T47D (cell line): ENCODE measurements around the gene TDRD9.
A peak's percentile ranks its signal among the peaks of the same experiment; 100 is the strongest.
"Not testable (repeated sequence)": the region's sequence is repeated elsewhere in the genome, so short reads cannot be mapped to it uniquely, and the experiment has no call there.

Experiments used
- DNase-seq, 2 experiments: peaks; one replicate each; pipeline versions ENCODE4 v3.0.0 to v3.0.0-alpha.2; 2011 to 2012; ENCODE audit warnings: low read depth in 1 of 2, low spot score in 1 of 2
- JUND ChIP-seq: IDR thresholded peaks from 2 replicates; pipeline ENCODE4 v1.6.1; 2012; ENCODE audit warnings: low read depth
- in situ Hi-C: cut with HindIII; loops from 2 replicates; pipeline ENCODE4 v1.10.0; 2016; ENCODE audit warnings: low sequenced_read_pairs, low pct_unique_long_range_greater_than_20kb

TDRD9 gene

DNA sequence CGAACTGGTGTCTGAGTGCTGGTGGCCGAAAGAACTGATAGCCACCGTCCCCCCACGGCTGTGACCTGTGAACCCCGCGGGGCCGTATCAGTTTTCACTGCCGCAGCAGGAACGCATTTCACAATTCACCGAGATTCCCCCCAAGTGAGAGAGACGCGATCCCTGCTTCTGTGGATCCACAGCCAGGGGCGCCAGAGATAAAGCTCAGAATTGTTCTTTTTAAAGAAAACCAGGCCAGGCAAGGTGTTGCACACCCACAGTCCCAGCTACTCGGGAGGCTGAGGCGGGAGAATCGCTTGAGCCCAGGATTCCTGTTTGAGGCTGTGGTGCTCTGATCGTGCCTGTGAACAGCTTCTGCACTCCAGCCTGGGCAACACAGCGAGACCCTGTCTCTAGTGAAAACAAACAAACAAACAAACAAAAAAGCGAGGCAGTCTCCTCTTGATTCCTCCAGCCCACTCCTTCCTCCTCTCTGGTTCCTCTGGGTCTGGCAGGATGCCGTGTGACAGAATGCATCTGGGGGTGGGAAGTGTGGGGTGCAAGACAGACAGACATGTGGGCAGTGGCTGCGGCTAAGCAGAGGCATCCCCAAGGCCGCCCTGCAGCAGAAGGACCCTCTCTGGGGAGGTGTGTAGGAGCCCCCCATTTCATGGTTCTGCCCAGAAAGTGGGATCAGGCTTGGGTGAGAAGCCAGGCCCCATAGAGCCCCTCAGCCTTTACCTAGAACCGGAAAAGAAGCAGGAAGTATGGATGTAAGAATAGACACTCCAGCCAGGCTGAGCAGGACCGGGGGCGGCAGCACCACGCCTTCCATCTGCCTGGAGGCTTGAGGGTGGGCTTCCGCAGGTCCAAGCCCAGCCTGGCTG, 41.7 kb upstream of the TDRD9 start:
- in situ Hi-C loops = no loop called here
- TF ChIP-seq JUND = no peak
- no peak for DNase-seq

GRCh38 chr14:103887170-103887501, 41.1 kb upstream of the TDRD9 start:
- DNase-seq = no peak
- TF ChIP-seq JUND = no peak
- in situ Hi-C loops = no loop called here

DNA sequence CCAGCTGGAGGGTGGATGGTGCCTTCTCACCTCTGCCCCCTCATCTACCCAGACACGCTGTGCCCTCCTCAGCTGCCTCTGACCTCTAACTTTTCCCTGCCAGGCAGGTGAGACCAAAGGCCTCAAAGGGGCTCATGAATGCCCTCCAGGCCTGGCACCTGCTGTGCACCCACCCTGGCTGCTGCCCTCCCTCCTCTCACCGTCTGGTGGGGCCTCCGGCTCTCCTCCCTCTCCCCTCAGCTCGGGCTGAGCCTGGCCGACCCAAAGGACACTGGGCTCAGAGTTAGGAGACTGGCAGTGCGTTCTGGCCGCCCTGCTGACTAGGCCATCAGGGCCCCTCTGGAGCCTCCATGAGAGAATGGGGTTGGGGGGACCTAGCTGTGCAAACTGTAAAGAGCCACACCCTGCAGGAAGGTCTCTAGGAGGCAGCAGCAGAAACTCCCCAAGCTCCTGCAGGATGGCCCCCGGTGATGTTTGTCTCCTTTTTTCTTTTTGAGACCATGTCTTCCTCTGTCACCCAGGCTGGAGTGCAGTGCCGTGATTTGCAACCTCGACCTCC, 40.6 kb upstream of the TDRD9 start:
- DNase-seq = no peak
- TF ChIP-seq JUND = no peak
- in situ Hi-C loops = no loop called here

DNA sequence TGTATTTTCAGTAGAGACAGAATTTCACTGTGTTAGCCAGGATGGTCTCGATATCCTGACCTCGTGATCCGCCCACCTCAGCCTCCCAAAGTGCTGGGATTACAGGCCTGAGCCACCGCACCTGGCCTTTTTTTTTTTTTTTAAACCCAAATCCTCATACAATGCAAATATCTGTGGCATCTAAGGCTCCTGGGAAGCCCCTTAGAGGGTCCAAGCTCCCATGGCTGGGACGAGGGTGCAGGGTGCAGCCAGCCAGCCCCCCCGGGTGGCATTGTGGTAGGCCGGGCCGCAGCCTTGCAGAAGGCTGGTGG, 39.3 kb upstream of the TDRD9 start:
- in situ Hi-C loops, DNase-seq: not testable (repeated sequence)

DNA sequence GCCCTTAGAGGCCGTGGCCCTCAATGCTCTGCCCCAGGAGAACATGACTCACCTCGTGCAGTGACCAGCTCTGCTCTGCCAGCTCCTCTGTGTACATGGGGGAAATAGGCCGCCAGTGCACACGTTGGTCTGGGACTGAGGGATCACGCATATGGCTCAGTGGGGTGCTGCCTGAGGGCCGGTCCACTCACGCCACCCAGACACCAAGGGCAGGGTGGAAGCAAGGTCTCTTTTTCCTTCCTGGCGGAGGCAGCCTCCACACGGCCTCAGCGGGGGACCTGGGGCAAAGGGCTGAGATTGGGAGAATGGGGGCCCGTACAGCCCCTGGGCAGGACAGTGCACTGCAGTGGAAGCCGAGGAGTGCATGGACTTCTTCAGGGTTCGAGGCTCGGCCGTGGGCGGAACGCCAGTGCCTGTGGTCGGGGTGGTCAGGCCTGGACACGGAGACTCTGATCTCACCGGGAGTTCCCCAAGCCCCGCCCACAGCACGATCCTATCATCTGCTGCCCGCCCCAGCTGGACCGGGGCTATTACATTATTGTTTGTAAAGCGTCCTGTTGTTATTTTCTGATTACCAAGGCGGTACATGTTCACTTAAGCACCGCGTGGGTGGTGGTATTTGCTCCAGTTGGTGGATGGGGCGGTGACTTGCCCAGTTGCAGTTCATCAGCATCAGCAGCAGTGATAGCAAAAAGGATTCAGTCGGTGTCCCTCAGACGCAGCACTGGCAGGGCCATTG, 38.8 kb upstream of the TDRD9 start:
- TF ChIP-seq JUND = no peak
- in situ Hi-C loops = no loop called here
- no peak for DNase-seq

DNA sequence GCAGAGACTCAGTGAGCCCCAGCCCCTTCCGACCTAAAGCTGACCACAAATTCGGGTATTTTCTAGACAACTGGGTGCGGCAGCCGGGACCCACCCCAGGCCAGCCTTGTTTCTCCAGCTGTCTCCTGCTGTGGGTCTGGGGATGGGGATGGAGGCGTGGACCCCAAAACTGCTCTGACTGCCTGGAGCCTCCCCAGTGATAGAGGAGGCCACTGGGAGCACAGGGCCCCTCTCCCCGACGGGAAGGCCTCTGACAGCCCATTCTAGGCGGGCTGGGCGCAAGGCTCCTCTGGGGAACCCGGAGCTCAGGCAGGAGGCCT, 38.2 kb upstream of the TDRD9 start:
- TF ChIP-seq JUND = no peak
- DNase-seq = no peak
- in situ Hi-C loops = no loop called here

GRCh38 chr14:103890821-103891666, 37.2 kb upstream of the TDRD9 start:
- TF ChIP-seq JUND = no peak
- in situ Hi-C loops = no loop called here
- DNase-seq = peak; percentile 76 to 84

GRCh38 chr14:103891667-103892215, 36.5 kb upstream of the TDRD9 start:
- in situ Hi-C loops = no loop called here
- TF ChIP-seq JUND = no peak

DNA sequence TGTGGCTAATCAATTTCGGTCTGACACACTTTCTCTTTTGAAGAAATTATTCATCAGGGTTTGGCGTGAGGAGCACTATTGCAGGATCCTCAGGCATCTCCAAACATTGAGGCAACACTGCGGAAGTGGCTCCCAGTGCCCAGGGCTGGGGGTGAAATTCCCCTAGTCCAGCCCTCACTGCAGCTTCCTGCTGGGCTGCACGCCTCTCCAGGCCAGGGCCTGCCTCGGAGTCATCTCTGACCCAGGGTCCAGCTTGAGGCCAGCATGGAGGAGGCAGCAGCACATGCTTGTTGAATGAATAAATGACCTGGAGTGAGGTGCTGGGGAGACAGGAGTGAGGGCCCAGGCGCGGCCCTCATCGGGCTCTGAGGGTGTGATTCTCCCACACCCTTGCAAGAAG, 36.0 kb upstream of the TDRD9 start:
- no peak for TF ChIP-seq JUND
- in situ Hi-C loops = no loop called here
- DNase-seq = no peak

More at GRCh38 chr14:103891667-103892215, 36.5 kb upstream of the TDRD9 start:
- DNase-seq = no peak

GRCh38 chr14:103894034-103894722, 34.1 kb upstream of the TDRD9 start:
- no peak for DNase-seq
- no peak for TF ChIP-seq JUND
- in situ Hi-C loops = no loop called here

GRCh38 chr14:103894723-103895059, 33.6 kb upstream of the TDRD9 start:
- DNase-seq = no peak
- in situ Hi-C loops = no loop called here
- TF ChIP-seq JUND = no peak

DNA sequence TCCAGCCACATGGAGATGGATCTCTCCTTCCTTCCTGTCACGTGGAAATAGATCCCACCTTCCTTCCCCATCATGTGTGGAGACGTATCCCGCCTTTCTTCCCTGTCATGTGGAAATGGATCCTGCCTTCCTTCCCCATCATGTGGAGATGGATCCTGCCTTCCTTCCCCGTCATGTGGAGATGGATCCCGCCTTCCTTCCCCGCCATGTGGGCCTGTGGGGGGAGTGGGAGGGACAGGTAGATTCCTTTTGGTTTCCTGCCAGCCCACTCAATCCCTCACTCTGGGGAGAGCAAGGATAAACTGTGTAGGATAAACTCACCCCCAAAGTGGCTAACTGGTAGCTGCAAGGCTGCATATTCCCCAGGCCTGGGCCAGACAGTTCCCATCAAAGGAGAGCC, 31.7 kb upstream of the TDRD9 start:
- in situ Hi-C loops = no loop called here
- TF ChIP-seq JUND = no peak
- no peak for DNase-seq
